SH-SY5Y (cell line): Measurements from ENCODE around the gene LENG1.

Experiments
- GATA2 ChIP-seq: IDR thresholded peaks from 2 replicates; pipeline ENCODE4 v1.6.1; 2011; ENCODE audit warnings: mild to moderate bottlenecking, low read depth, low read length
- GATA3 ChIP-seq: IDR thresholded peaks from 2 replicates; pipeline ENCODE4 v1.6.1; 2011; ENCODE audit warnings: low read depth, mild to moderate bottlenecking, low read length, moderate library complexity

DNA sequence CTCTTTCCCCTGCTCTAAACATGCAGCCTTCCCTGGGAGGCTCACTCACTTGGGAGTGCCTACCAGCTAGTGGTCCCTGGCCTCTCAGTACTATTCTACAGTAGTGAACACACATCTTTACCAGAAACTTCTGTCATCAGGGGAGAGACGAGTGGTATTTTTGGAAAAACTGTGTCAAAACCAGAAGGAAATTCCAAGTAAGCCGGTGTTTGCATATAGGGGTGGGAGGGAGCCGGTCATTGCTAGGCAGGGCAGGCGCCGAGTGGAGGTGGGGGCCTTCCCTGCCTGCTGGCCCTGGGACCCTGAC, 48.1 kb upstream of the LENG1 start:
- TF ChIP-seq GATA2, result no peak
- no peak for TF ChIP-seq GATA3
